ENCODE results near the gene SYT7.
A peak's percentile ranks its signal among the peaks of the same experiment; 100 is the strongest.
"Not testable (repeated sequence)": the region's sequence is repeated elsewhere in the genome, so short reads cannot be mapped to it uniquely, and the experiment has no call there.

Gene SYT7, protein sequence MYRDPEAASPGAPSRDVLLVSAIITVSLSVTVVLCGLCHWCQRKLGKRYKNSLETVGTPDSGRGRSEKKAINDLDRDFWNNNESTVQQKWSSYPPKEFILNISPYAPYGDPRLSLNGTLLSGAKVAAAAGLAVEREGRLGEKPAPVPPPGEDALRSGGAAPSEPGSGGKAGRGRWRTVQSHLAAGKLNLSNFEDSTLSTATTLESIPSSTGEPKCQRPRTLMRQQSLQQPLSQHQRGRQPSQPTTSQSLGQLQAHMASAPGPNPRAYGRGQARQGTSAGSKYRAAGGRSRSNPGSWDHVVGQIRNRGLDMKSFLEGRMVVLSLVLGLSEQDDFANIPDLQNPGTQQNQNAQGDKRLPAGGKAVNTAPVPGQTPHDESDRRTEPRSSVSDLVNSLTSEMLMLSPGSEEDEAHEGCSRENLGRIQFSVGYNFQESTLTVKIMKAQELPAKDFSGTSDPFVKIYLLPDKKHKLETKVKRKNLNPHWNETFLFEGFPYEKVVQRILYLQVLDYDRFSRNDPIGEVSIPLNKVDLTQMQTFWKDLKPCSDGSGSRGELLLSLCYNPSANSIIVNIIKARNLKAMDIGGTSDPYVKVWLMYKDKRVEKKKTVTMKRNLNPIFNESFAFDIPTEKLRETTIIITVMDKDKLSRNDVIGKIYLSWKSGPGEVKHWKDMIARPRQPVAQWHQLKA

DNA sequence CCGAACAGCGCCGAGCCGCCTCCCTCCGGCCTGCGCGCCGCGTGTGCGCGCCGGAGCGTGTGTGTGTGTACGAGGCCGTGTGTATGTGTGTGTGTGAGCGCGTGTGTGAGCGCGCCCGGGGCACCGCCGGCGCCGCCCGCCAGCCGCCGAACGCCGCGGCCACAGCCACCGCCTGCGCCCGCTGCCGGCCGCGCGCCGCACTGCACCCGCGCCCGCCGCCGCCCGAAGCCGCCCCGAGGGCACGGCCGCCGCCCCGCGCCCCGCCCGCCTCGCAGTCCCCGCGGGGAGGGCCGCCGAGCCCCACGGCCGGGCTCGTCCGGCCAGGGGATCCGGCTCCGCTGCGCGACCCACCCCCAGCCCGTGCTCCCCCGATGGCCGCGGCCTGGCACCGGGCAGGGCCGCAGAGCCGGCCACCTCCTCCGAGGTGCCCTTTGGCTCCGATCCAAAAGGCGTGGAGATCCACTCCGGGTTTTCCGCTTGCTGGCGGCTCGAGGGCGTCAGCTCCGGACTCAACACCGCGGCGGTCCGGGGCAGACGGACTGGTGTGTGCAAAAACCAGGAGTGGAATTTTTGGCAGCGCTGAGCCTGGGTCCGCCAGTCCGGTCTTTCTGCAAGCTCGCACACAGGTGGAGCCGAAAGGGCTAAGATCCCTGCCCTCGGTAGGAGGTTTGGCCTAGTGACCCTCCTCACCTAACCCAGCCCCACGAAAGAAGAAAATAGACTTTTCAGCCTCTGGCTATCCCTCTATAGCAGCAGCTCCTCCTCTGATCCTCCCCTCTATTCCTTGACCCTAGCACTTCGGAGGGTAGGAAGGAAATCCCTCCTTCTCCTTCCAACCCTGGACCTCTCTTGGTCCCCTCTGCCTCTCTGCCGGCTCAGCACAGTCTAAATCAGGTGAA, at the start of gene SYT7:
Gene SYT7 (minus strand): TSS at position 47 of the 899 bp plus-strand sequence. CDS start 256 bp downstream, outside the sequence.
- DNase-seq, result peak; percentile 87 to 94 (median 92)

DNA sequence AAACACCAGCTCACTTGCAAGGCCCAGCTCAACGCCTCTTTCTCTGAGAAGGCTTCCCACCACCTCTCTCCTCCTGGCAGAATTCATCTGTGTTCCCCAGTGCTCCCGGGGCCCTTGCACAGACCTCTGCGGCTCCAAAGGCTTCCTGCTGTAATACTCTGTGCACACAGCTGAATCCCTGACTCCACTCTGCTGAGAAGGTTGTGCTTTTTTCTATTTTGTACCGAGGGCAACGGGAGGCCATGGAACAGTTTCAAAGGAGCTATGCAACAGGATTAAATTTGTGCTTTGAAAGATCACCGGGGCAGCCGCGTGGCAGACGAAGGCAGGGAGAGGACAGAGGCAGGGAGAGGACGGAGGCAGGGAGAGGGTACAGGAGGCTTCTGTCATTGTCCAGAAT, 49.2 kb upstream of the SYT7 start:
- no peak for DNase-seq

DNA sequence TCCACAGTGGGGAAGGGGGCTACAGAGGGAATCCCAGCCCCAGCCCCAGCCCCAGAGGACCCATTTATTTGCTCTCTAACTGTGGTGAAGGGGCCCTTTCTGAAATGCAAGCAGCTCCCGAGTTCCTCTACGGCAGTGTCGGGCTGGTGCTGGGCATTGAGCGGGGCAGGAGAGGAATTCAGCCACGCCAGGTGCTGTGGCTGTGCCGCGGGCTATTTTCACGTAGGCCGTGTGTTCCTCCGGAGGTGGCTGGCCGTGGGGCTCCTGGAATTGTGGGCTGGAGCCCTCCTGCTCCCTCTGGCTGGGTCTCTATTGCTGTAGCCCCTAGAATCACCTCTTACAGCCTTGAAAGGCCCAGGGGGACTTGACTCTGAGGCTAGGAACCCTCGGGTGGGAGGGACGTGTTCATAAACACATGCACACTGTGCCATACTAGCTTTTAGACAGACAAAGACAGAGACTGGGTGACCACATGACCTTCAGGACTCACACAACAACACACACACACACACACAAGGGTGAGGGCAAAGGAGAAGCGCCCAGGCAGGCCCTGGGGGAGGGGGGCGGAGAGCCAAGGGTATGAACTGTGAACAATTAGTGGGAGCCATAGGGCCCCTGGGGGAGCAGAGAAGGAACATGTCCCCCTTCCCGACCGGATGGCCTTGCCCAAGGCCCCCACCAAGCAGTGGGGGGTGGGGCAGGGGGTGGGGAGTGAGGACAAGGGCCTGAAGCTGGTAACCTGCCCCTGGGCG, 48.4 kb upstream of the SYT7 start:
- no peak for DNase-seq

DNA sequence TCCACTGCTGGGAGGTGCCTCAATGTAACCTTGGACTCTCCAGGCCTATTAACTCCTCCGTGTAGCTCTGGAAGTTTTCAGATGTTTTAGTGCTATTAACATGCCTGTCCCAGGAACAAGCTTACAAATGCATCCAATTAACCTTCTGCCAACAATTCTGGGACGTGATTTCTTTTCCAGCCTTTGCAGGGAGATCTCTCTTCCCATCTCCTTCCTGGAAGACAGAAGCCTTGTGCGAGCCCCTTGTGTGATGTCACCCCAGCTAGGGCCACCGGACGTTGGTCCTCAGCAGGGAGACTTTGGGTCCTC, 47.7 kb upstream of the SYT7 start:
- no peak for DNase-seq

DNA sequence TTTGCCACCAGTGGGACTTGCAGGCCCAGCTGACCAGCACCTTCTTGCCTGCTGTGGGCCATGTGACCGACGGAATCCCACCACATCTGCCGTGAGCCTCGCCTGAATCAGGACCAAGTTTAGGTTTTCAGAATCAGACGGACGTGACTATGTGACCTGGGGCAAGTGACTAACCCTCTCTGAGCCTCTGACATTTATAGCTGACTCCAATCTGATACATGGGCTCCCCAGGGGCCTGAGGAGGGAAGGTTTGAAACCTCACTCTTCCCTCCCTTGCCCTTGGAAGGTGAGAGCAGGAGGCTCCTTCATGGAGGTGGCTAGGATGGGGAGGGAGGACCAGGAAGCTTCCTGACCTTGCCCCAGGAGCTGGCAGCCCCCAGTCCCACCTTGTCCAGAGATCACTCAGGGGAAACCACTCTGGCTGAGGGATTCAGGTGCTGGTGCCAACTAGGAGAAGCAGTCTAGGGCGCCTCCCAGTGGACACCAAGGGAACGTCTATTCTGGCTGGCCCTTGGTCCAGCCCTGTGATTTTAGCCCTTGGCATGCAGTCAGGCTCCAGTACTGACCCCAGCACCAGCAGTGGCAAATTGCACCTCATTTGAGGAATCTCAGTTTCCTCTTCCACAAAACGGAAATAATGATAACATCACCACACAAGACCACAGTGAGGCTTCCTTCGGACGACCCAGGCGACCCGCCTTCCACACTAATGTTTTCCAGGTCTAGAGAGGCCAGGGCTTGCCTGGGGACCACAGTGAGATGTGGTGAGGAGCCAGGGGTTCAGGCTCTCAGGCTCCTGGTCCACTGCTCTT, 47.2 kb upstream of the SYT7 start:
- no peak for DNase-seq

DNA sequence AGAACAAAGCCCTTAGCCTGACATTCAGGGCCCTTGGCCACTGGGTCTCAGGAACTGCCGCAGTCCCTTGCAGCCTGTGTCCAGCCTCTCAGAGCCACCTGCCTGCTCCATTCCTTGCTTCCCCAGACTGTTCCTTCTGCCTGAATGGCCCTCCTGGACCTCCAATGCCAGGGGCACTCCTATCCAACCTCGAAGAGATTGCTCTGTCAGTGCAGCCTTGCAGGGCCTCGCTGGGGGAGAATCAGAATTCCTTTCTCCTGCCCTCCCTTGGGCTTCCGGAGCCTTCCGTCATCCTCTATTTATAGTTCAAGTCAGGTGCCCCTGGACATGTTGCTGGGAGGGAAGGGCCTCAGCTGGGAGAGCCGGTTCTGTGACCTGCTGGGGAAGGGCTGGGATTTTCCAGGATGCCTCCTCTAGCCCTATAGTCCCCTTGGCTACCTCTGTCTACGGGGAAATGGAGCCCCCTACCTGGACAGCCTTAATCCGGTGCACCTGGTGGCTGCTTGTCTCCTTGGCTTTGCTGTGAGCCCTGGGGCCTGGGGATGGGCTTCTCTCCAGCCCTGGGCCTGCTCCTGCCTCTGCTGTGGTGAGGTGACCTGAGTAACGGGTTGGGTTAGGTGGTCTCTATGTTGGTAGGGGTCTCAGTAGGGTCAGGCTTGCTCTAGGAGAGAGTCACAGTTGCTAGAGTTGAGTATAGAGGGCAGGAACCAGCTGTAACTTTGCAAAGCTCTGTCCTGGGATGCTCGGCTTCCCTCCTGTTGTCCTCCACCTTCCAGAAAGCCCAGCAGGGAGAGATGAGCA, 45.9 kb upstream of the SYT7 start:
- no peak for DNase-seq

DNA sequence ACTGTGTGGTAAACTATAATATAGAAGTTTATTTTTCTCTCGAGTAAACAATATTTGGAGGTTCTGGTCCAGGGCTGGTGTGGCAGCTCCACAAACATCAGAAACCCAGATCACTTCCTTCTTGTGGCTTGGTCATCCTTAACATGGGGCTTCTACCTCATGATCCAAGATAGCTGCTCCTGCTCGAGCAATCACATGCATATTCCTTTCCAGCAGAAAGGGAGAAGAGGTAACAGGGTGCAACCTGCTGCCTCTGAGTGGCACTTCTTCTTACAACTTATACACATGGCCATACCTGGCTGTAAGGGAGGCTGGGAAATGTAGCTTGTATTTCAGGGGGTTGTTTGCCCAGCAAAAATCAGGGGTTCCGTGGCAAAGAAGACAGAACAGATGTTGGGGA, 44.6 kb upstream of the SYT7 start:
- no peak for DNase-seq

DNA sequence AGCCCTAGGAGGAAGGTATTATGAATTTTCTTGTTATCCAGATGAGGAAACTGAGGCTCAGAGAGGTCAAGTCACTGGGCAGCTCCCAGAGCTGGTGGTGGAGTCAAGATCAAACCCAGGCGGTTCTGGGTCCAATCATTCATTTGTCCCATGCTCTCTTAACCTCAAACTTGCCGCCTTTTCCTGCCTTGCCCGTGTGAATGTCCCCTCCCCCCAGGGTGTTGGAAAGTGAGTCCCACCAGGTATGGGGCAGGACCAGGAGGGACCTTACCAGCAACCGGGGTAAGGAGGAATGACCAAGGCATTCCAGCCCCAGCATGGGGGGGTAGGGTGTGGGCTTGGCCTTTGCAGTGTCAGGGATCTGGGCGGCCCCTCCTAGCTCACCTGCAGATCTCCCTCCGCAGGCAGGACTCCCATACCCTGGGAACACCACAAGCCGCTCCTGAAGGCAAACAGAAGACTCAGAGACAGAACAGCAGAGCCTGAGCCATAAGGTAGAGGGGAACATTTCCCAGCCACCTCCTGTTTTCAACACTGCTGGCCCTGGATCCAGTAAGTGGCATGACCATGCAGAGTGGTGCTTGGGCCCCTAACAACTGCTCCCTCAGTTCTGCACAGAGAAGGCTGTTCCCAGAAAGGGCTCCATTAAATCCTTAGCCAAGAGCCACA, 41.2 kb upstream of the SYT7 start:
- DNase-seq, result no peak

DNA sequence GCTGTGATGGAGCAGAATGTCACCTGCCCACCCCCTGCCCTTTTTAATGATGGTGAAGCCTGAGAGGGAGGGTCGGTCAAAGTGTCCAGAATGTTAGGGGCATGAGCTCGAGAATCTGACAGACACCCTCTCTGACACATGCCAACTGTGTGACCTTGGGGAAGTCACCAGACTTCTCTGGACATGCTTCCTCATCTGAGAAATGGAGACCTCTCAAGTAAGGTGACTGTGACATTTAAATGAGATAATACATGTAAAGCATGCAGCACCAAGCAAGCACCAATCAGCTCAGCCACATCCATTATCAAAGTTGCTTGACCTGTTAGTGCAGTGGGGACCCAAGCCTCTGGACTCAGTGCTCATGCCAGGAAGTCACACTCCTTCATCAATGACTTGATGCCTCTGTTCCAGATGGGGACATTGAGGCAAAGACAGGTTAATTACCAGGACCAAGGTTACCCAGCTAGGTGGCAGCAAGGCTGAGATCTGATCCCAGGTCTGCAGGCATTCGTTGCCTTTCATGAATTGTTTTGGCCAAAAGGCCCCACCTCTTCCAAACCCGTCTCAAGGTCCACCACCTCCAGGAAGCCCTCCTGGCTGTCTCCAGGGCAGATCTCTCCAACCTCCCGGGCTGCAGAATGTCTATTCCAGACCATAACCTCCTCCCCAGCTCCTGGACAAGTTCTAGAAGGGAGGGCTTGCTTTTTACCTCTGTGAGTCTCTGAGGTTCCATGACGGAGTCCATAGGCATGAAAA, 38.8 kb upstream of the SYT7 start:
- no peak for DNase-seq

DNA sequence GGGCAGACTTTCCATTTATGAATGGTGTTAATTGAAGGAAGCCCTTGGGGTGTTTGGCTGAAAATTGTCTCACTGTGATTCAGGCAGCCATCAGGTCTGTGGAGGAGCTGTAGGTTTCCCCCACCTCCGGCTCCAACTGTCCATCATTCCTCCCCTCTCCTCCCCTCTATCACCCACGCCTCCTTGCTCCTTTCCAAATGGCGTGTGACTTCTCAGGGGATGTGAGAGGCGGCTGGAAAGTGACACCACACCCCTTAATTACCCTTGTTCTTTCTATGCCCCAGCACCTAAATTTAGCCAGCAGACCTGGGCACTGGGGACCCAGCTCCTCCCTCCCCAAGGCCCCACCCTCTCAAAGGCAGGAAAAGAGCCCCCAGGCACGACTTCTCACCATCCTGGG, 38.1 kb upstream of the SYT7 start:
- DNase-seq, result no peak

DNA sequence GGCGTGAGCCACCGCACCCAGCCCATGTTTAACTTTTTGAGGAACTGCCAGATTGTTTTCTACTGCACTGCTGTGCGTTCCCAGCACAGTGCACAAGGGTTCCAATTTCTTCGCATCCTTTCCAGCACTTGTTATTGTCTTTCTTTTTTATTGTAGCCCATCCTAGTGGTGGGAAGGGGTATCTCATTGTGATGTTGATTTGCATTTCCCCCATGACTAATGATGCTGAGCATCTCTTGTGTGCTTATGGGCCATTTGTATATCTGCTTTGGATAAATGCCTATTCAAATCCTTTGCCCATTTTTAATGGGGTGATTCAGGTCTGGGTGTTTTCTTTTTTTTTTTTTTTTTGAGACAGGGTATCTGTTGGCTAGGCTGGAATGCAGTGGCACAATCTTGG, 36.6 kb upstream of the SYT7 start:
- DNase-seq, result no peak

DNA sequence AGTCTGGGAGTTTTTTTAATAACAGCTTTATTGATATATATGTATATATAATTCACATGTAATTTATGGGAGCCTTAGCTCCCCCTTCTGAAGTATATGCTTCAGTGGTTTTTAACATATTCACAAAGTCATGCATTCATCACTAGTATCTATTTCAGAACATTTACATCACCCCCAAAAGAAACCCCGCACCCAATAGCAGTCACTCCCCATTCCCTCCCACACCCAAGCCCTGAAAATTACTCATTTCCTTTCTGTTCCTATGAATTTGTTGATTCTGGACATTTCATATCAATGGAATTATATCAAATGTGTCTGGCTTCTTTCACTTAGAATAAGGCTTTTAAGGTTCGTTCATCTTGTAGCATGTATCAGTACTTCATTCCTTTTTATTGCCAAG, 35.6 kb upstream of the SYT7 start:
- DNase-seq, result no peak

DNA sequence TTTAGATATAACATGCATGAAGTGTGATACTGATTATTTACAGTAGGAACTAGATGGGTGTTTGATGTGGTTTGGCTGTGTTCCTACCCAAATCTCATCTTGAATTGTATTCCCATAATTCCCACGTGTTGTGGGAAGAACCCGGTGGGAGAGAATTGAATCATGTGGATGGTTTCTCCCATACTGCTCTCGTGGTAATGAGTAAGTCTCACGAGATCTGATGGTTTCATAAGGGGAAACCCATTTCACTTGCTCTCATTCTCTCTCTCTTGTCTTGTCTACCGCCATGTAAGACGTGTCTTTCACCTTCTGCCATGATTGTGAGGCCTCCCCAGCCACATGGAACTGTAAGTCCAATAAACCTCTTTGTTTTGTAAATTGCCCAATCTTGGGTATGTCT, 33.9 kb upstream of the SYT7 start:
- DNase-seq, result not testable (repeated sequence)

DNA sequence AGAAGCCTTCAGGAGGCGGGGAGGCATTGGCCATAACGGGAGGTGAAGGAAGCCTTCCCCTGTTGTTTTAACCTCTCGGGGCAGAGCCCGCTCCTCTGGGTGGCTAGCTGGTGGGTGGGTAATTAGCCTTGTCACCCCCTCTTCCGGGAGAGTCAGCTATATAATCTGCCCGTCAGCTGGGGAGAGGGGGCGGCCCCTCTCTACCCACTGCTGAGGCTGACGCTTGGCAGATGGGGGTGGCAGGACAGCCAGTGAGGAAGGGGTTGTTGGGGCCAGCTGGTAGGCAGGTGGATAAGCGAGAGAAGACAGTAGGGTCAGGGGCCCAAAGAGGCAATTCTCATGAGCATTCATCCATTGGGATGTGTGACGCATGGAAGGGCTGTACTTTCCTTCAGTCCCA, 33.0 kb upstream of the SYT7 start:
- no peak for DNase-seq

DNA sequence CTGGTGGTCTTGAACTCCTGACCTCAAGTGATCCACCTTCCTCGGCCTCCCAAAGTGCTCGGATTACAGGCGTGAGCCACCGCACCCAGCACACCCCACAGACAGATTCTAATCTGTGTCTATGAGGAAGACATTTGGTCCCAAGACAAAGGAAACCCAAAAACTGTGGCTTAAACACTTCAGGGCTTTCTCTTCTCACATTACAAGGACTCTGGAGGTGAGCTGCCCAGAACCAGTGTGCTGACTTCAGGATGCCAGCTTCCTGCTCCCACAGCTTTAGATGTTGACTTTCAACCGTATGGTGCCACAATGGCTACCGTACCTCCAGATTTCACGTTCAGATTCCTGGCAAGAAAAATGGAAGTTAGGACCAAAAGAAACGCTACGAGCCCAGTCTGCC, 32.2 kb upstream of the SYT7 start:
- no peak for DNase-seq

DNA sequence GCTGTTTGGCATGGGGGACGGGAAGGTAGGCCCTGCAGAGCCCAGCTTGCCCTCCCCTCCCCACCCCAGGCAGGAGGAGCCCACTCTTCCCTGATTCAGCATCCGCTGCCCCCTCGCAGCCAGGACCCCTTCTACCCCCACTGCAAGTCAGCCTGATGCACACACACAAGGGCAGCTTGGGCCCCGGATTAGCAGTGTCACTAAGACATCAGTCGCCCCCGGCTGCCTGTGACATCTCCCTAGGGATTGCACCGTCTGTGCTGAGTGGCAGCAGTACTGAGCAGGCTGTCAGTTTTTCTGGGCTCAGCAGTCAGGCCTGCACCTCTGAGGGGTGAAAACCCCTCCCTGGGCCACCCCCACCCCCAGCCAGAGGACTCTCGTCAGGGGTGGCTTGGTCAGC, 30.4 kb upstream of the SYT7 start:
- DNase-seq, result no peak

DNA sequence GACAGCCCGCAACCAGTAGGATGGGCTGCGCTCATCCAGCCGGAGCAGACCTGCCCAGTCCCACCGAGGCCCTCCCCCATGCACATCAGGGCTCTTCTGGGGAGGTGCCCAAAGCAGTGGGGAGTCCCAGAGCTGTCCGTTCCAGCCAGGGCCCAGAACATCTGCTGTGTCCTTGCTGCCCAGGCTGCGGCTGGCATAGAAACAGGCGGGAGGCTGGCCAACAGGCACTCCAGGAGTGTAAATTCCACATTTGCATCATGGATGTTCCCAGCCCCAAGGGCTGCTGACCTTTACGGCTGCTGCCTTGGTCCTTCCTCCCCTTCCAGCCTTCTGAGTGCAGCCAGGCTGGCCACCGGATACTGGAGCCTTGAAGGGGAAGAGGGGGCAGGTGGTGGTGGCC, 30.0 kb upstream of the SYT7 start:
- no peak for DNase-seq

DNA sequence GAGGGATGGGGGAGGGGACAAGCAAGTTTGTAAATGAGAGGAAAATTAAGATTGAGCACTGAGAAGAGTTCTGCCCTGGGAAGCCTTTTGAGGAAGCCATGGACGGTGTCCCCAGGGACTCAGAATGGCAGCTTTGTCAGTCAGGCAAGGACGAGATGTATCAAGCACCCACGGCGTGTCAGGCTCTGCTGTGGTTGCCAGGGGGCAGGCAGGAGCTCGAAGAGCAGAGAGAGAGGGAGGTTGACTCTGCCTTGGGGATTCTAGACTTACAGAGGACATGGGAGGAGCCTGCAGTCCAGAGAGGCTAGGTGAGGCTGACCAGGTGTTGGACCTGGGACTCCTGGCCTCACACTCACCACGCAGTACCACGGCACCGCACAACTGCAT, 29.1 kb upstream of the SYT7 start:
- DNase-seq, result no peak

DNA sequence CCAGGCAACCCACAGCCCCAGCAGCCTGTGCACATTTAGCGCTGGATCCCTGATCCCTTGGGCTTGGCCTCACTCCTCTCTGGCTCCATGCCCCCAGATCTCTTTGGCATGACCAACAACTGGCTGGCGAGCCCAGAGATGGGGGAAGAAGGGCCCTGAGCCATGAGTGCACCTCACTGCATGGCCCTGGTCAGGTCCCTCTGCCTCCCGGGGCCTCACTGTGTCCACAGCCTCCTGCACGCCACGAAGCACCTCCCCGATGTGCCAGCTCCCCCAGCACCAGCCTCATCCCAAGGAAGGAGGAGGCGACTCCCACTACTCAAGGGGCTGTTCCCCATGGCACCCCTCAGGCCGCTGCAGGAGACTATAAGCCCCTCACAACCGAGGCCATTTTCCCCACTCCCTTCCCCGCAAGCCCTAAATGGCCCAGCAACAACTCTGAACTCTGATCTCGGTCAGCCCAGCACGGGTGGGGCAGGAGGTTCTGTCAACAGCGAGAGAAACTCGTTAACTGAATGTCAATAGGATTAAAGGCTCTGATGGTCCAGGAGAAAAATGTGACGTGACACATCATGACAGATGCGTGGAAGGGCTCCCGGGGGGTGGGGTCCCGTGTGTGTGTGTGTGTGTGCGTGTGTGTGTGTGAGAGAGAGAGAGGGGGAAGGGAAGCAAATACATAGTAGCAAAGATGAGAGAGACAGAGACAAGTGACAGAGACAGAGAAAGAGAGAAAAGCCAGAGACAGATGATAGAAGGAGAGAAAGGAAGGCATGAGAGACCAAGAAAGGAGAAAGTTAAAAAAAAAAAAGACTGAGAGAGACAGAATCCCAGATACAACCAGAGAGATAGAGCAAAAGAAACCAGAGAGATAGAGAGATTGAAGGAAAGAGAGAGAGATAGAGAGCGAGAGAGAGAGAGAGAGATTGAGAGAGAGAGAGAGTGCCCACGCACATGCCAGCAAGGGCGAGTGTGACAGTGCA, 28.4 kb upstream of the SYT7 start:
- no peak for DNase-seq
